GM12891 (cell line): ENCODE results near the gene ASCL5.

ENCODE experiments used
- POLR2A ChIP-seq: IDR thresholded peaks from 2 replicates; pipeline ENCODE4 v1.6.1; 2011; ENCODE audit warnings: low read depth, low read length, control low read depth
- POLR2AphosphoS5 ChIP-seq: IDR thresholded peaks from 2 replicates; pipeline ENCODE4 v1.6.1; 2011; ENCODE audit warnings: low read depth, low read length, control low read depth
- POU2F2 ChIP-seq: IDR thresholded peaks from 2 replicates; pipeline ENCODE4 v1.6.1; 2011; ENCODE audit warnings: low read depth, mild to moderate bottlenecking, control low read depth, low read length, moderate library complexity
- SPI1 ChIP-seq: IDR thresholded peaks from 2 replicates; pipeline ENCODE4 v1.6.1; 2011; ENCODE audit warnings: low read depth, low read length, control low read depth
- TAF1 ChIP-seq: IDR thresholded peaks from 2 replicates; pipeline ENCODE4 v1.6.1; 2011; ENCODE audit warnings: low read depth, low read length, control low read depth

DNA sequence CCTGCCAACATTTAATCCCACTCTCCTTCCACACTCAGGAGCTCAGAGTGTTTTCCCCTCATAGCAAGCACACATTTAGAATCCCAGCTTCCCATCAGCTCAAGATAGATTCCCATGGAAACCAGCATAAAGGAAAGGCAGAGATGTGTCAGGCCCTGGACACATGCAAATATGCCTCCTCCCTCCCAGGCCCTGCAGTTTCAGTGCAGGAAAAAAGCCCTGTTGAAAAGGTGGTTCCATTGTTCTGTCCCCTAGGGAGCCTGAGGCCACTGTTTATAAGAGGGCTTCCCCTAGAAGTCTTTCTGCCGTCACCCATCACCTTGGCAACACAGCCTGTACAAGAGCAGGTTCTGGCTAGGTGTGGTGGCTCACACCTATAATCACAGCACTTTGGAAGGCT is 18.4 kb downstream of the ASCL5 start:
- TF ChIP-seq POLR2A (no peak), TAF1 (no peak), POLR2AphosphoS5 (no peak), SPI1 (no peak), POU2F2 (no peak)
